AG09319 (cell line): ENCODE measurements around the gene VPS13A.
"Not testable (repeated sequence)": the region's sequence is repeated elsewhere in the genome, so short reads cannot be mapped to it uniquely, and the experiment has no call there.

ENCODE experiments used
- DNase-seq: peaks from one replicate; pipeline ENCODE4 v3.0.0-alpha.2; 2010; ENCODE audit warnings: low read depth; ENCODE audit errors: extremely low read depth
- TF ChIP-seq, protein P1 (sequence below): IDR thresholded peaks from 2 replicates; pipeline ENCODE4 v1.5.1; 2011; ENCODE audit warnings: low read depth, mild to moderate bottlenecking, inconsistent platforms, low read length, moderate library complexity

VPS13A gene

DNA sequence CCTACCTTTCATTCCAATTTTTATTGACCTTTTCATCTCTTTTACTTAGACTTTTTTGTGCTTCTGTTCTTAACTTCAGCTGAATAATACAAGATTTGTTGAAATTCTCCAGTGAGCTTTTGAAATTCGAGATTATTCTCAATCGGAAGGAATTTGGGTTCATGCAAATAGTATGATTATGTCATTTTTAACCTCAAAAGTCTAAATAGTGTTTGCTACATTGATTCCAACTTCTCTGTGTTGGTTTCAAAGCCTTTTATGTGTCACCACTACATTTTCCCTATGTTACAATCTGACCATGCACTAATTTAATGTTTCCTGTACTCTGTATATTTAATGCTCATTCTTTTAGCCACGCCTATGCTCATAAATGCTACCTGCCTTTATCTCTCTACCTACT lies 44.1 kb downstream of the VPS13A start:
- no peak for DNase-seq
- TF ChIP-seq, protein P1, sequence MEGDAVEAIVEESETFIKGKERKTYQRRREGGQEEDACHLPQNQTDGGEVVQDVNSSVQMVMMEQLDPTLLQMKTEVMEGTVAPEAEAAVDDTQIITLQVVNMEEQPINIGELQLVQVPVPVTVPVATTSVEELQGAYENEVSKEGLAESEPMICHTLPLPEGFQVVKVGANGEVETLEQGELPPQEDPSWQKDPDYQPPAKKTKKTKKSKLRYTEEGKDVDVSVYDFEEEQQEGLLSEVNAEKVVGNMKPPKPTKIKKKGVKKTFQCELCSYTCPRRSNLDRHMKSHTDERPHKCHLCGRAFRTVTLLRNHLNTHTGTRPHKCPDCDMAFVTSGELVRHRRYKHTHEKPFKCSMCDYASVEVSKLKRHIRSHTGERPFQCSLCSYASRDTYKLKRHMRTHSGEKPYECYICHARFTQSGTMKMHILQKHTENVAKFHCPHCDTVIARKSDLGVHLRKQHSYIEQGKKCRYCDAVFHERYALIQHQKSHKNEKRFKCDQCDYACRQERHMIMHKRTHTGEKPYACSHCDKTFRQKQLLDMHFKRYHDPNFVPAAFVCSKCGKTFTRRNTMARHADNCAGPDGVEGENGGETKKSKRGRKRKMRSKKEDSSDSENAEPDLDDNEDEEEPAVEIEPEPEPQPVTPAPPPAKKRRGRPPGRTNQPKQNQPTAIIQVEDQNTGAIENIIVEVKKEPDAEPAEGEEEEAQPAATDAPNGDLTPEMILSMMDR, result no peak

DNA sequence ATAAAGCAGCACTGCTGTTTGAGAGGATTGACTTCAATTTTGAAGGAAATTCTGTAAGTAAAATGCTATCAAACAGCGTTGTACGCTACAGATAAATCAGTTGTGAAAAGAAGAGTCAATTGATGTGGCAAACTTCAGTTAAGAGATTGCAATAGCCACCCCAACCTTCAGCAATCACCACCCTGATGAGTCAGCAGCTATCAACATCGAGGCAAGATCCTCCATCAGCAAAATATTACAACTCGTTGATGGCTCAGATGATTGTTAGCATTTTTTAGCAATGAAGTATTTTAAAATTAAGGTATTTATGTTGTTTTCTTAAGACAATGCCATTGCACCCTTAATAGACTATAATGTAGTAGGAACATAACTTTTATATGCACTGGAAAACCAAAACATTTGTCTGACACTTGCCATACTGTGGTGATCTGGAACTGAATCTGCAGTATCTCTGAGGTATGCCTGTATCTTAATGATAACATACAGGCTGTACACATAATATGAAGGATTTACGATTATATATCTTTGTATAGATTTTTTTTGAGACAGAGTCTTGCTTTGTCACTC lies 47.5 kb downstream of the VPS13A start:
- TF ChIP-seq, protein P1, result no peak
- DNase-seq, result no peak

DNA sequence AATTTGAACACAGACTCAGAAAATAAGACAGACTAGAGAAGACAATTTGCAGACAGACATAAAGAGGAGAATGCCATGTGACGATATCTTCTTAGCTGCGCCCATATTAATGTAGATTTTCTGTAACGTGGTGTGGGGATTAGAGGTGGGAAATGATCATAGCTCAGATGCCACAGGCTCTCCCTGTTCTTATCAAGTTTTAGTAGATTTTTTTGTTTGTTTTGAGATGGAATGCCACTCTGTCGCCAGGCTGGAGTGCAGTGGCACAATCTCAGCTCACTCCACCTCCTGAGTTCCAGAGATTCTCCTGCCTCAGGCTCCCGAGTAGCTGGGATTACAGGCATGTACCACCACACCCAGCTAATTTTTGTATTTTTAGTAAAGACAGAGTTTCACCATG lies 59.4 kb downstream of the VPS13A start:
- DNase-seq, result no peak

DNA sequence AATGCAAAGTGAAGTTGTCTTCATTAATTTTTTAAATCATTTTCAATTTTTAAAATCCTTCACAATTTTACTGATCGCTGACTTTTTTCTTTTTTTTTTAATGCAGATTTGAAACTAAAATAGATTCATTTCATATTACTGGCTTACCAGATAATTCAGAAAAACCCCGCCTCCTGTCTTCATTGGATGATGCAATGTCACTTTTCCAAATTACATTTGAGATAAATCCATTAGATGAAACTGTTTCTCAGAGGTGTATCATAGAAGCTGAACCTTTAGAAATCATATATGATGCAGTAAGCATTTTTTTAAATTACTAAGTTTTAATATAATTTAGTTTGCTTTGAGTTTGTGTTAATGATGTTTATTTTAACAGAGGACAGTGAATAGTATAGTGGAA lies 60.6 kb downstream of the VPS13A start:
- TF ChIP-seq, protein P1, result no peak
- no peak for DNase-seq

More for the DNA sequence above, 59.4 kb downstream of the VPS13A start:
- TF ChIP-seq, protein P1, result no peak

DNA sequence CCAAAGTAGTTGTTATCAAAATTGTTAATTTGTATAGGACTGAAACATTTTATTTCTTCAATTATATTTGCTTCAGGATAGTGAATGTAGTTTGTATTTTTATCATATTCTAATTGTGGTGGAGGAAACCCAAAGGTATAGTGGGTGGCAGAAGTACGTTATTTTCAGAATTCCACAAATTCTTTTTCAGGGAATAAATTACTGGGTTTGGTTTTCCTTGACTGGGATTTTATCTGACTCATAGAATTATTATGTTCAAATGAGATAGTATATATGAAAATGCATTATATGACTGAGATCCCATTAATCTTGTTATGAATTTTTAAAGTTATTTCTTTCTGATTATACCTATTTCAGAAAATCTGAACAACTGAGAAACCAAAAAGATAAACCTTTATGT lies 73.7 kb downstream of the VPS13A start:
- no peak for DNase-seq
- TF ChIP-seq, protein P1, result no peak

DNA sequence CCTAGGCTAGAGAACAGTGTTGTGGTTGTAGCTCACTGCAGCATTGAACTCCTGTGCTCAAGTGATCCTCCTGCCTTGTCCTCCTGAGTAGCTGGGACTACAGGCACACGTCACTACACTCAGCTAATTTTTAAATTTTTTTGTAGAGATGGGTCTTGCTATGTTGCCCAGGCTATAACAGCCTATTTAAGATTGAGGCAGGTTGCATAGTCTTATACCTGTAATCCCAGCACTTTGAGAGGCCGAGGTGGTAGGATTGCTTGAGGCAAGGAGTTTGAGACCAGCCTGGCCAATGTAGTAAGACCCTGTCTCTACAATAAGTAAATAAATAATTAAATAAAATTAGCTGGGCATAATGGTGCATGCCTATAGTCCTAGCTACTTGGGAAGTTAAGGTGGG lies 79.9 kb downstream of the VPS13A start:
- TF ChIP-seq, protein P1, result no peak

DNA sequence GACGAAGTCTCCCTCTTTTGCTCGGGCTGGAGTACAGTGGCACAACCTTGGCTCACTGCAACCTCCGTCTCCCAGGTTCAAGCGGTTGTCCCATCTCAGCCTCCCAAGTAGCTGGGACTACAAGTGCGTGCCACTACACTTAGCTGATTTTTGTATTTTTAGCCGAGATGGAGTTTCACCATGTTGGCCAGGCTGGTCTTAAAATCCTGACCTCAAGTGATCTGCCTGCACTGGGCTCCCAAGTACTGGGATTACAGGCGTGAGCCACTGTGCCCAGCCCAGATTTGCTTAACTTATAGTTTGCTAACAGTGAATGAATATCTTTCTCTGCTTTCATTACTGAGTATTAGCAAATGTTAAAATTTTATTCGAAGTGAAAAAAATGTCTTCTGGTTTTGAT lies 84.3 kb downstream of the VPS13A start:
- TF ChIP-seq, protein P1, result no peak
- no peak for DNase-seq

More for the DNA sequence above, 79.9 kb downstream of the VPS13A start:
- no peak for DNase-seq

DNA sequence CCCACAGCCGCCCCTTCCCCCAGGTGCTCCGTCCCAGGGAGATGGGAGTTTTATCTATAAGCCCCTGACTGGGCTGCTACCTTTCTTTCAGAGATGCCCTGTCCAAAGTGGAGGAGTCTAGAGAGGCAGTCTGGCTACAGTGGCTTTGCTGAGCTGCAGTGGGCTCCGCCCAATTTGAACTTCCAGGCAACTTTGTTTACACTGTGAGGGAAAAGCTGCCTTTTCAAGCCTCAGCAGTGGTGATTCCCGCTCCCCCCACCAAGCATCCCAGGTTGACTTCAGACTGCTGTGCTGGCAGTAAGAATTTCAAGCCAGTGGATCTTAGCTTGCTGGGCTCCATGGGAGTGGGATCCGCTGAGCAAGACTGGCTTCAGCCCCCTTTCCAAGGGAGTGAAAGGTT lies 90.4 kb downstream of the VPS13A start:
- DNase-seq, result not testable (repeated sequence)
